Upper lobe of right lung (tissue), 1 donor: ENCODE results near the gene CNTNAP2. TPM values are rescaled to one million over a fixed set of nuclear protein-coding genes. Genes with fewer than 3 reads are reported as not detected.

Experiments used
- ATAC-seq: fragments of 200-7000 bp; cut with Tn5 transposase; one replicate; pipeline ENCODE4 v1.9.1; 2020; ENCODE audit warnings: mild to moderate bottlenecking, moderate library complexity
- DNase-seq: peaks from one replicate; pipeline ENCODE4 v3.0.0-alpha.2; 2020
- H3K27ac ChIP-seq: fragments of 200-600 bp; one replicate; pipeline ENCODE4 v1.8.0; 2022
- H3K27me3 ChIP-seq: fragments of 200-600 bp; one replicate; pipeline ENCODE4 v1.8.0; 2022; ENCODE audit warnings: mild to moderate bottlenecking
- H3K36me3 ChIP-seq: fragments of 200-600 bp; one replicate; pipeline ENCODE4 v1.8.0; 2022
- H3K4me1 ChIP-seq: fragments of 200-600 bp; one replicate; pipeline ENCODE4 v1.8.0; 2022
- H3K4me3 ChIP-seq: fragments of 200-600 bp; one replicate; pipeline ENCODE4 v1.8.0; 2022; ENCODE audit warnings: mild to moderate bottlenecking
- H3K9me3 ChIP-seq: fragments of 200-600 bp; one replicate; pipeline ENCODE4 v1.8.0; 2022
- intact Hi-C: fragments of 100-400 bp; cut with DNase I; formaldehyde crosslinking; loops from one replicate; pipeline ENCODE4 v1.11.0; 2022
- total RNA-seq: library from RNA; stranded (reverse); fragmentation: NEBNext Ultra II Directional; extraction: Animal tissue kit (Norgen Biotek cat#: 25700); gene quantifications from one replicate; pipeline ENCODE4 v1.2.1, GENCODE V29; 2021
- TF ChIP-seq, protein P1 (sequence below): fragments of 200-600 bp; IDR thresholded peaks from one replicate; pipeline ENCODE4 v1.8.0; 2022; ENCODE audit warnings: antibody characterized with exemption
- donor health status: DM: no; HTN: yes; CAD: no; lungs with severe emphysema.

Gene CNTNAP2
- total RNA-seq, 1 donor from 2014 or later = 0.41 TPM

GRCh38 chr7:147803606-147804005 lies 1687.0 kb downstream of the CNTNAP2 start:
- Histone ChIP-seq H3K9me3 (no peaks in the 10 kb centered on the region), H3K27ac (no peak overlapping the region), H3K36me3 (no peaks in the 10 kb centered on the region), H3K4me3 (no peak overlapping the region), H3K27me3 (no peaks in the 10 kb centered on the region), H3K4me1 (no peaks in the 10 kb centered on the region)
- intact Hi-C loops = no loop called here
- DNase-seq (no peak), ATAC-seq (peak; percentile 23)
- TF ChIP-seq, protein P1, sequence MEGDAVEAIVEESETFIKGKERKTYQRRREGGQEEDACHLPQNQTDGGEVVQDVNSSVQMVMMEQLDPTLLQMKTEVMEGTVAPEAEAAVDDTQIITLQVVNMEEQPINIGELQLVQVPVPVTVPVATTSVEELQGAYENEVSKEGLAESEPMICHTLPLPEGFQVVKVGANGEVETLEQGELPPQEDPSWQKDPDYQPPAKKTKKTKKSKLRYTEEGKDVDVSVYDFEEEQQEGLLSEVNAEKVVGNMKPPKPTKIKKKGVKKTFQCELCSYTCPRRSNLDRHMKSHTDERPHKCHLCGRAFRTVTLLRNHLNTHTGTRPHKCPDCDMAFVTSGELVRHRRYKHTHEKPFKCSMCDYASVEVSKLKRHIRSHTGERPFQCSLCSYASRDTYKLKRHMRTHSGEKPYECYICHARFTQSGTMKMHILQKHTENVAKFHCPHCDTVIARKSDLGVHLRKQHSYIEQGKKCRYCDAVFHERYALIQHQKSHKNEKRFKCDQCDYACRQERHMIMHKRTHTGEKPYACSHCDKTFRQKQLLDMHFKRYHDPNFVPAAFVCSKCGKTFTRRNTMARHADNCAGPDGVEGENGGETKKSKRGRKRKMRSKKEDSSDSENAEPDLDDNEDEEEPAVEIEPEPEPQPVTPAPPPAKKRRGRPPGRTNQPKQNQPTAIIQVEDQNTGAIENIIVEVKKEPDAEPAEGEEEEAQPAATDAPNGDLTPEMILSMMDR = no peak

DNA sequence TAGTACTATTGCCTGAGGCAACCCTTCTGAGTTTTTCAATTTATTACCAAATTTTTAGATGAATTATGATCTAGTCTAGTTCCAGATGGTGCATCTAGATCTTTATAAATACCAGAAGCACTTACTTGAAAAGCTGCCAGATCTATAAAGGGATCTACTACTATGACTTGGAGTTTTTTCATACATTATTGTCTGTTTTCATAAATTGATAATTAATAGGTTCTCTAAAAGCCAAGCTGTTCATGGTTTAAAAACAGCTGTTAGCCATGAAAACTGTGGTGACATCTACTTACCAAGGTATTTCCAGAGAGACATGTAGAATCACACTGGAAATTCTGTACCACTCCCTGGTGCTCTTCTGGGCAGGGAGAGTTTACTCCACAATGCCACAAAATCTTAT lies 1687.4 kb downstream of the CNTNAP2 start:
- no peaks in the 10 kb centered on the region for H3K4me1 ChIP-seq
- H3K27me3 ChIP-seq = no peaks in the 10 kb centered on the region
- H3K36me3 ChIP-seq = no peaks in the 10 kb centered on the region
- H3K4me3 ChIP-seq = no peak overlapping the region
- H3K27ac ChIP-seq = no peak overlapping the region
- DNase-seq (no peak), ATAC-seq (no peak)
- intact Hi-C loops = no loop called here
- TF ChIP-seq, protein P1 = no peak
- H3K9me3 ChIP-seq = no peaks in the 10 kb centered on the region

GRCh38 chr7:147805996-147806576 lies 1689.5 kb downstream of the CNTNAP2 start:
- intact Hi-C loops = no loop called here
- no peak overlapping the region for H3K4me3 ChIP-seq
- no peaks in the 10 kb centered on the region for H3K36me3 ChIP-seq
- no peaks in the 10 kb centered on the region for H3K4me1 ChIP-seq
- no peak overlapping the region for H3K27ac ChIP-seq
- DNase-seq (no peak), ATAC-seq (no peak)
- TF ChIP-seq, protein P1 = no peak
- H3K9me3 ChIP-seq = no peaks in the 10 kb centered on the region
- H3K27me3 ChIP-seq = no peaks in the 10 kb centered on the region

- H3K4me3 ChIP-seq = no peak overlapping the region
- no peak overlapping the region for H3K27ac ChIP-seq
- TF ChIP-seq, protein P1 = no peak
- H3K4me1 ChIP-seq = no peaks in the 10 kb centered on the region
- DNase-seq (no peak), ATAC-seq (no peak)
- H3K36me3 ChIP-seq = no peaks in the 10 kb centered on the region
- intact Hi-C loops = no loop called here
- no peaks in the 10 kb centered on the region for H3K27me3 ChIP-seq
- no peaks in the 10 kb centered on the region for H3K9me3 ChIP-seq
Observed at GRCh38 chr7:147809786-147810185, 1693.2 kb downstream of the CNTNAP2 start.

- Histone ChIP-seq H3K4me1 (no peaks in the 10 kb centered on the region), H3K27me3 (no peaks in the 10 kb centered on the region), H3K4me3 (no peak overlapping the region), H3K27ac (no peak overlapping the region), H3K36me3 (no peaks in the 10 kb centered on the region), H3K9me3 (no peaks in the 10 kb centered on the region)
- ATAC-seq = no peak
- intact Hi-C loops = no loop called here
- TF ChIP-seq, protein P1 = no peak
- DNase-seq = no peak
Observed at GRCh38 chr7:147810269-147810668, 1693.7 kb downstream of the CNTNAP2 start.

DNA sequence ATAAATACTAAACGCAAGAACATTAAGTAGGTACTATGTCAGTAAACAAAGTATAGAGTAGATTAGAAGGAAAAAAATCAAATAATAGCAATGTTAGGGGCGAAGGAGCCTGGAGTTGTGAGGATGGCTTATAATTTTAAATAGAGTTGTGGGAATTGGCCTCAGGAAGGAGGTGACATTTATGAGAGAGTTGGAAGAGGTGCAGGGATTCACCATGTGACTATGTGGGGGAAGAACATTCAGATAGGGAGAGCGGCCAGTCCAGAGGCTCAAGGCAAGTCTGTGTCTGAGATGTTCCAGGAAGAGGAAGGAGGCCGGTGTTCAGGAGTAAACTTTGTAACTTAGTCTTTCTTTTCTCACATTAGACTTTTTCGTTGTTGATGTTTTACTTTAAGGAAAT lies 1695.3 kb downstream of the CNTNAP2 start:
- TF ChIP-seq, protein P1 = no peak
- Histone ChIP-seq H3K36me3 (no peaks in the 10 kb centered on the region), H3K4me1 (no peaks in the 10 kb centered on the region), H3K27me3 (no peaks in the 10 kb centered on the region), H3K4me3 (no peak overlapping the region), H3K9me3 (no peaks in the 10 kb centered on the region), H3K27ac (no peak overlapping the region)
- no peak for ATAC-seq
- DNase-seq = no peak
- intact Hi-C loops = no loop called here
